ENCODE results near the gene MRPL9. TPM values are rescaled to one million over a fixed set of nuclear protein-coding genes. Genes with fewer than 3 reads are reported as not detected.

MRPL9 gene
- total and polyA plus RNA-seq, 4 experiments from 2014 or later, result 75.5 to 160 (median 108) TPM

GRCh38 chr1:151801310-151801820, 38.1 kb upstream of the MRPL9 start:
- CTCF ChIA-PET (ENCODE audit: partially characterized antibody), result interaction anchor here (1.2 to 3.2 kb wide), 4 partner anchors 12 to 200 kb away, joined by 3 to 10 read pairs (median 6); partner anchors contain the start of gene TDRKH
- H3K27ac Mint-ChIP-seq, result no peak overlapping the region

GRCh38 chr1:151800830-151801229, 37.5 kb upstream of the MRPL9 start:
- peaks cover 10 to 16% (median 14%) of the 10 kb centered on the region in 4 donors for H3K4me1 Mint-ChIP-seq
- no peaks in the 10 kb centered on the region for H3K9me3 ChIP-seq (ENCODE audit: control insufficient read depth in 1 of 2, low read length in 2 of 2)
- H3K27ac Mint-ChIP-seq, result peak overlapping the region in 5 of 7 donors; percentile 56 to 80 (median 75)
- ChIA-PET POLR2A (ENCODE audit: partially characterized antibody) (interaction anchor here (0.7 to 4.9 kb wide), 5 partner anchors 10 to 37 kb away, joined by 3 to 35 read pairs (median 3); no protein-coding TSS in a partner anchor), CTCF (ENCODE audit: partially characterized antibody) (interaction anchor here (1.0 to 3.2 kb wide), 5 partner anchors 11 to 201 kb away, joined by 3 to 10 read pairs (median 3); partner anchors contain the start of gene TDRKH)
- DNase-seq, result no peak
- peak overlapping the region in 7 of 8 donors; percentile 26 to 67 (median 55) for H3K4me3 Mint-ChIP-seq
- no peak overlapping the region for H3K4me3 ChIP-seq (ENCODE audit: low read length in 2 of 2)
- peaks cover 20% of the 10 kb centered on the region for H3K4me1 ChIP-seq (ENCODE audit: insufficient read depth, low read length)
- H3K9me3 Mint-ChIP-seq, result no peaks in the 10 kb centered on the region
- H3K36me3 Mint-ChIP-seq, result peaks cover 1 to 7% of the 10 kb centered on the region in 2 donors
- intact Hi-C loops (cut with micrococcal nuclease), result no loop called here
- no peak overlapping the region for H3K27ac ChIP-seq (ENCODE audit: low read depth, low read length)
- no peaks in the 10 kb centered on the region for H3K27me3 Mint-ChIP-seq
- H3K27me3 ChIP-seq (ENCODE audit: insufficient read depth, low read length), result no peaks in the 10 kb centered on the region
- H3K36me3 ChIP-seq (ENCODE audit: insufficient read depth, low read length), result no peaks in the 10 kb centered on the region

More at GRCh38 chr1:151801310-151801820, 38.1 kb upstream of the MRPL9 start:
- intact Hi-C loops (cut with micrococcal nuclease), result no loop called here
- no peaks in the 10 kb centered on the region for H3K27me3 Mint-ChIP-seq
- H3K9me3 ChIP-seq (ENCODE audit: control insufficient read depth in 1 of 2, low read length in 2 of 2), result no peaks in the 10 kb centered on the region
- DNase-seq, result no peak
- H3K36me3 Mint-ChIP-seq, result peaks cover 0 to 7% of the 10 kb centered on the region in 2 donors
- H3K27me3 ChIP-seq (ENCODE audit: insufficient read depth, low read length), result no peaks in the 10 kb centered on the region
- peaks cover 20% of the 10 kb centered on the region for H3K4me1 ChIP-seq (ENCODE audit: insufficient read depth, low read length)
- peaks cover 10 to 16% (median 14%) of the 10 kb centered on the region in 4 donors for H3K4me1 Mint-ChIP-seq
- H3K27ac ChIP-seq (ENCODE audit: low read depth, low read length), result no peak overlapping the region
- H3K9me3 Mint-ChIP-seq, result no peaks in the 10 kb centered on the region
- no peak overlapping the region for H3K4me3 ChIP-seq (ENCODE audit: low read length in 2 of 2)
- no peaks in the 10 kb centered on the region for H3K36me3 ChIP-seq (ENCODE audit: insufficient read depth, low read length)
- H3K4me3 Mint-ChIP-seq, result no peak overlapping the region
- POLR2A ChIA-PET (ENCODE audit: partially characterized antibody), result interaction anchor here (0.8 to 4.9 kb wide), 2 partner anchors 14 to 38 kb away, joined by 3 to 35 read pairs; no protein-coding TSS in a partner anchor

GRCh38 chr1:151799179-151800022, 36.1 kb upstream of the MRPL9 start:
- Histone ChIP-seq H3K4me3 (ENCODE audit: low read length in 2 of 2) (no peak overlapping the region), H3K4me1 (ENCODE audit: insufficient read depth, low read length) (peaks cover 20% of the 10 kb centered on the region), H3K36me3 (ENCODE audit: insufficient read depth, low read length) (no peaks in the 10 kb centered on the region), H3K27me3 (ENCODE audit: insufficient read depth, low read length) (no peaks in the 10 kb centered on the region), H3K27ac (ENCODE audit: low read depth, low read length) (no peak overlapping the region), H3K9me3 (ENCODE audit: control insufficient read depth in 1 of 2, low read length in 2 of 2) (no peaks in the 10 kb centered on the region)
- Mint-ChIP-seq H3K9me3 (no peaks in the 10 kb centered on the region), H3K4me1 (peaks cover 10 to 16% (median 14%) of the 10 kb centered on the region in 4 donors), H3K36me3 (peaks cover 1 to 9% of the 10 kb centered on the region in 2 donors), H3K27me3 (no peaks in the 10 kb centered on the region), H3K4me3 (no peak overlapping the region), H3K27ac (peak overlapping the region in 3 of 7 donors; percentile 32 to 59 (median 42))
- intact Hi-C loops (cut with micrococcal nuclease), result no loop called here
- ChIA-PET CTCF (ENCODE audit: partially characterized antibody) (interaction anchor here (0.7 to 3.2 kb wide), 4 partner anchors 10 to 37 kb away, joined by 3 to 10 read pairs (median 4); partner anchors contain the start of gene TDRKH), POLR2A (ENCODE audit: partially characterized antibody) (interaction anchor here (1.1 to 4.9 kb wide), 5 partner anchors 16 to 39 kb away, joined by 3 to 35 read pairs (median 3); no protein-coding TSS in a partner anchor)
- no peak for DNase-seq

DNA sequence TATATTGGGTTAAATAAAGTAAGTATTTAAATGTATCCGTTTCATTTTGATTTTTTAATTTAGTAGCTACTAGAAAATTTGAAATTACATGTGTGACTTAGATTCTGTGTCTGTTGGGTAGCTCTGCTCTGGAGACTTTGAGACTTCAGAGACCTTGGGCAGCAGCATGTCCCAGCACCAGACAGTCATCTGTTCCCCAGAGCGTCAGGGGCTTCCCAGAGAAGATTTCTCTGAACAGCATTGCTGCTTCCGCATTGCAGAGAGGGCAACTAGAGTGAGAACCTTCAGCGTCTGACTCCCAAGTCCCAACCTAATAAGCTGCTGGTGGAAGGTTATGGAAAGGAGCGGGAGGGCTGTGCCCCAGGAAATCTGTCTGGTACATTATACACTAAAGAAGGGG, 35.3 kb upstream of the MRPL9 start:
- POLR2A ChIA-PET (ENCODE audit: partially characterized antibody), result interaction anchor here (1.2 to 1.3 kb wide), 2 partner anchors 22 to 39 kb away, joined by 3 read pairs; no protein-coding TSS in a partner anchor
- DNase-seq, result no peak
- Mint-ChIP-seq H3K27ac (peak overlapping the region in 3 of 7 donors; percentile 9 to 67 (median 44)), H3K36me3 (peaks cover 3 to 12% of the 10 kb centered on the region in 2 donors), H3K27me3 (no peaks in the 10 kb centered on the region), H3K4me1 (peaks cover 10 to 18% (median 15%) of the 10 kb centered on the region in 4 donors), H3K9me3 (no peaks in the 10 kb centered on the region), H3K4me3 (no peak overlapping the region)
- H3K4me1 ChIP-seq (ENCODE audit: insufficient read depth, low read length), result peaks cover 20% of the 10 kb centered on the region
- CTCF ChIA-PET (ENCODE audit: partially characterized antibody), result interaction anchor here (1.3 to 3.2 kb wide), 3 partner anchors 9 to 203 kb away, joined by 3 to 10 read pairs (median 4); partner anchors contain the start of gene TDRKH
- H3K4me3 ChIP-seq (ENCODE audit: low read length in 2 of 2), result no peak overlapping the region
- no peaks in the 10 kb centered on the region for H3K27me3 ChIP-seq (ENCODE audit: insufficient read depth, low read length)
- H3K36me3 ChIP-seq (ENCODE audit: insufficient read depth, low read length), result no peaks in the 10 kb centered on the region
- H3K27ac ChIP-seq (ENCODE audit: low read depth, low read length), result no peak overlapping the region
- H3K9me3 ChIP-seq (ENCODE audit: control insufficient read depth in 1 of 2, low read length in 2 of 2), result no peaks in the 10 kb centered on the region
- intact Hi-C loops (cut with micrococcal nuclease), result no loop called here

DNA sequence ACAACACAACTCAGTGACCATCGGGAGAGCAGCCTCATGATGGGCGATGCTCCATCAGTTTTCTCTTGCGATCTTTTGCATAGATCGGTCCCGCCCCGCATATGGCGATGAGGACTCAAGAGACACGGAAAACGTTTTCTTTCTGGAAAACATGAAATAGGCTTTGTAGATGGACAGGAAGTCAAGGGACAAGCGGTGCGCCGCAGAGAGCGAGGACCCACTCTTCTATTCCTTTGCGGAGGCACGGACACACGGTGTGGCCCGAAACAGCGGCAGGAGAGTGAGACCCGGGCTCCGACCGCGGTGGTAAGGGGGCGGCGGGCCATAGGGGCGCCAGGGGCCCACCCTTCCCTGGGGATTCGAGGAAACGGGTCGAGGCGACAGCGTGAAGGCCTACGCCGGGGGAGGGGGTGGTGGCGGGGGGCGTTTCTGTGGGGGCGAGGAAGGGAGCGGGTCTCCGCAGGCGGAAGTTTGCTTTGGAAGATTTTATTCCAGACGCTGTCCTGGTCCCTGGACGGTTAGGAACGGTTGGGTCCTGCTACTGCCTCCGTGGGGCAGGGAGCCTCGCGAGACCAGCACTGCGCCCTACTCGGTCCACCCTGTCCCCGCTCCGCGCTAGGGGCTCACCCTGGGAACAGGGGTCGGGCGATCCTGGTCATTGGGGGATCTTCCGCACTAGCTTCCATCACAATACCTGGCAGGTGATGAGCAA, 27.8 kb upstream of the MRPL9 start:
- Histone ChIP-seq H3K4me1 (ENCODE audit: insufficient read depth, low read length) (peaks cover 29% of the 10 kb centered on the region), H3K4me3 (ENCODE audit: low read length in 2 of 2) (peak overlapping the region; percentile 86 to 100), H3K9me3 (ENCODE audit: control insufficient read depth in 1 of 2, low read length in 2 of 2) (no peaks in the 10 kb centered on the region), H3K27ac (ENCODE audit: low read depth, low read length) (peak overlapping the region; percentile 51), H3K27me3 (ENCODE audit: insufficient read depth, low read length) (no peaks in the 10 kb centered on the region), H3K36me3 (ENCODE audit: insufficient read depth, low read length) (no peaks in the 10 kb centered on the region)
- ChIA-PET CTCF (ENCODE audit: partially characterized antibody) (no interaction called here), POLR2A (ENCODE audit: partially characterized antibody) (interaction anchor here (0.6 to 3.2 kb wide), 11 partner anchors 9 to 202 kb away, joined by 3 to 39 read pairs (median 9); partner anchors contain the start of genes C2CD4D, MRPL9 and RORC)
- H3K4me3 Mint-ChIP-seq, result peak overlapping the region; percentile 91 to 99 (median 96)
- H3K27ac Mint-ChIP-seq, result peak overlapping the region; percentile 85 to 98 (median 90)
- H3K4me1 Mint-ChIP-seq, result peaks cover 21 to 41% (median 34%) of the 10 kb centered on the region in 4 donors
- DNase-seq, result peak in 1 of 5 donors; percentile 42
- peaks cover 0 to 2% (median 0%) of the 10 kb centered on the region in 8 donors for H3K9me3 Mint-ChIP-seq
- no peaks in the 10 kb centered on the region for H3K27me3 Mint-ChIP-seq
- intact Hi-C loops (cut with micrococcal nuclease), result loop anchor here (1.0 to 5.0 kb wide), 5 partner anchors 28 to 508 kb away; partner anchors contain the start of genes MRPL9, S100A10 and ZNF687
- H3K36me3 Mint-ChIP-seq, result peaks cover 5 to 11% of the 10 kb centered on the region in 2 donors

- peak within 1 kb of the TSS; percentile 86 to 100 for H3K4me3 ChIP-seq (ENCODE audit: low read length in 2 of 2)
- no peaks in the 10 kb centered on the region for H3K9me3 ChIP-seq (ENCODE audit: control insufficient read depth in 1 of 2, low read length in 2 of 2)
- intact Hi-C loops (cut with micrococcal nuclease), result loop anchor here (1.0 to 5.0 kb wide), 5 partner anchors 27 to 508 kb away; partner anchors contain the start of genes MRPL9, S100A10 and ZNF687
- H3K4me1 Mint-ChIP-seq, result peaks cover 21 to 41% (median 34%) of the 10 kb centered on the region in 4 donors
- H3K27me3 ChIP-seq (ENCODE audit: insufficient read depth, low read length), result no peaks in the 10 kb centered on the region
- ChIA-PET CTCF (ENCODE audit: partially characterized antibody) (interaction anchor here (1.0 to 2.3 kb wide), 12 partner anchors 9 to 206 kb away, joined by 3 to 15 read pairs (median 5); partner anchors contain the start of genes C2CD4D and MRPL9), POLR2A (ENCODE audit: partially characterized antibody) (interaction anchor here (0.6 to 3.2 kb wide), 17 partner anchors 10 to 202 kb away, joined by 3 to 39 read pairs (median 4); partner anchors contain the start of genes C2CD4D, MRPL9 and RORC)
- H3K4me3 Mint-ChIP-seq, result peak within 1 kb of the TSS; percentile 91 to 99 (median 96)
- no peaks in the 10 kb centered on the region for H3K27me3 Mint-ChIP-seq
- peak; percentile 98 to 100 (median 99) for DNase-seq
- H3K4me1 ChIP-seq (ENCODE audit: insufficient read depth, low read length), result peaks cover 29% of the 10 kb centered on the region
- no peaks in the 10 kb centered on the region for H3K36me3 ChIP-seq (ENCODE audit: insufficient read depth, low read length)
- H3K36me3 Mint-ChIP-seq, result peaks cover 5 to 10% of the 10 kb centered on the region in 2 donors
- peaks cover 0 to 2% (median 0%) of the 10 kb centered on the region in 8 donors for H3K9me3 Mint-ChIP-seq
- peak within 1 kb of the TSS; percentile 85 to 98 (median 90) for H3K27ac Mint-ChIP-seq
- peak within 1 kb of the TSS; percentile 51 for H3K27ac ChIP-seq (ENCODE audit: low read depth, low read length)
Observed at GRCh38 chr1:151790071-151790939, 27.0 kb upstream of the MRPL9 start, which contains the start of gene TDRKH. TDRKH (minus strand) TSS chr1:151790500; CDS start chr1:151783022, 7,478 bp downstream.
